ENCODE measurements around the gene LYZL1. TPM values are rescaled to one million over a fixed set of nuclear protein-coding genes. Genes with fewer than 3 reads are reported as not detected.

The LYZL1 gene
- total RNA-seq, 1 donor: not detected

GRCh38 chr10:29245476-29245875 lies 43.4 kb upstream of the LYZL1 start:
- H3K4me3 ChIP-seq (ENCODE audit: low read depth, low read length): no peak overlapping the region
- no peak for DNase-seq (ENCODE audit: low read depth)
- TF ChIP-seq, protein P1, sequence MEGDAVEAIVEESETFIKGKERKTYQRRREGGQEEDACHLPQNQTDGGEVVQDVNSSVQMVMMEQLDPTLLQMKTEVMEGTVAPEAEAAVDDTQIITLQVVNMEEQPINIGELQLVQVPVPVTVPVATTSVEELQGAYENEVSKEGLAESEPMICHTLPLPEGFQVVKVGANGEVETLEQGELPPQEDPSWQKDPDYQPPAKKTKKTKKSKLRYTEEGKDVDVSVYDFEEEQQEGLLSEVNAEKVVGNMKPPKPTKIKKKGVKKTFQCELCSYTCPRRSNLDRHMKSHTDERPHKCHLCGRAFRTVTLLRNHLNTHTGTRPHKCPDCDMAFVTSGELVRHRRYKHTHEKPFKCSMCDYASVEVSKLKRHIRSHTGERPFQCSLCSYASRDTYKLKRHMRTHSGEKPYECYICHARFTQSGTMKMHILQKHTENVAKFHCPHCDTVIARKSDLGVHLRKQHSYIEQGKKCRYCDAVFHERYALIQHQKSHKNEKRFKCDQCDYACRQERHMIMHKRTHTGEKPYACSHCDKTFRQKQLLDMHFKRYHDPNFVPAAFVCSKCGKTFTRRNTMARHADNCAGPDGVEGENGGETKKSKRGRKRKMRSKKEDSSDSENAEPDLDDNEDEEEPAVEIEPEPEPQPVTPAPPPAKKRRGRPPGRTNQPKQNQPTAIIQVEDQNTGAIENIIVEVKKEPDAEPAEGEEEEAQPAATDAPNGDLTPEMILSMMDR (IDR thresholded peaks at IDR 0.05; ENCODE audit: insufficient read depth, low read depth, low read length): no peak

DNA sequence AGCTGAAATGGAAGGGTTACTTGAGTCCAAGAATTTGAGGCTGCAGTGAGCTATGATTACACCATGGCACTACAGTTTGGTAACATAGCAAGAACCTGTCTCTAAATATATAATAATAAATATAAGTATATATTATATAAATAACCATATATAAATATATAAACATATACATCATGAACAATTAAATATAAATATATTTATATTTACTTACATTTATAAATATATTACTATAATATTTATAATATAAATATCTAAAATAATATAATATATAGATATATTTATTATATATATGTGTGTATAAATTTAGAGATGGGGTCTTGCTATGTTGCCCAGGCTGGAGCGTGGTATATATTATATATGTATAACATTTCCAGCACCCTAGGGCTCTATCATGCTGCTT lies 42.4 kb upstream of the LYZL1 start:
- DNase-seq (ENCODE audit: low read depth): no peak
- H3K4me3 ChIP-seq (ENCODE audit: low read depth, low read length): no peak overlapping the region
- TF ChIP-seq, protein P1 (IDR thresholded peaks at IDR 0.05; ENCODE audit: insufficient read depth, low read depth, low read length): no peak

GRCh38 chr10:29248158-29248557 lies 40.7 kb upstream of the LYZL1 start:
- TF ChIP-seq, protein P1 (IDR thresholded peaks at IDR 0.05; ENCODE audit: insufficient read depth, low read depth, low read length): no peak
- DNase-seq (ENCODE audit: low read depth): peak; percentile 61
- H3K4me3 ChIP-seq (ENCODE audit: low read depth, low read length): no peak overlapping the region

DNA sequence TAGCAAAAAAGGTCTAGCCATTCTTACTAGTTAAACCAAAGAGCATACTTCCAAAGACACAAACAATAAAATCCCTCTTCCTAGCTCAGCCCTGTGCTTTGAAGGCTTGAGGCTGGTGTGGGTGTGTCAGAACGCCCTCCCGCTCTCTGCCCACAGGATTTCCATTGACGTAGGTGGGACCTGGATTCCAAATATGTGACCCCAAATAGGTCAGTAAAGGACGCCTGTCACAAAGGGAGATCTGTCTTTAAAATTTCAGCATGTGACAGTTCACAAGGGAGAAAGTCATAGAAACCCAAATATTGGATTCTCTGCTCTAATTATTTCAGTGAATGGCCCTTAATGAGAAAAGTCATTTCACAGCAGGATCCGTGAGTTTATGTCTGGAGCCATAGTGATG lies 39.9 kb upstream of the LYZL1 start:
- no peak overlapping the region for H3K4me3 ChIP-seq (ENCODE audit: low read depth, low read length)
- TF ChIP-seq, protein P1 (IDR thresholded peaks at IDR 0.05; ENCODE audit: insufficient read depth, low read depth, low read length): no peak
- peak; percentile 79 for DNase-seq (ENCODE audit: low read depth)

GRCh38 chr10:29250066-29250465 lies 38.8 kb upstream of the LYZL1 start:
- DNase-seq (ENCODE audit: low read depth): no peak
- TF ChIP-seq, protein P1 (IDR thresholded peaks at IDR 0.05; ENCODE audit: insufficient read depth, low read depth, low read length): no peak
- H3K4me3 ChIP-seq (ENCODE audit: low read depth, low read length): no peak overlapping the region

- H3K4me3 ChIP-seq (ENCODE audit: low read depth, low read length): no peak overlapping the region
- TF ChIP-seq, protein P1 (IDR thresholded peaks at IDR 0.05; ENCODE audit: insufficient read depth, low read depth, low read length): no peak
- peak; percentile 28 for DNase-seq (ENCODE audit: low read depth)
Observed at GRCh38 chr10:29252811-29253689, 35.8 kb upstream of the LYZL1 start.
